Measurements from ENCODE around the gene BTBD19. TPM values are rescaled to one million over a fixed set of nuclear protein-coding genes. Genes with fewer than 3 reads are reported as not detected.

Gene BTBD19
- total RNA-seq, 1 experiment from 2014 or later: 1.6 TPM

DNA sequence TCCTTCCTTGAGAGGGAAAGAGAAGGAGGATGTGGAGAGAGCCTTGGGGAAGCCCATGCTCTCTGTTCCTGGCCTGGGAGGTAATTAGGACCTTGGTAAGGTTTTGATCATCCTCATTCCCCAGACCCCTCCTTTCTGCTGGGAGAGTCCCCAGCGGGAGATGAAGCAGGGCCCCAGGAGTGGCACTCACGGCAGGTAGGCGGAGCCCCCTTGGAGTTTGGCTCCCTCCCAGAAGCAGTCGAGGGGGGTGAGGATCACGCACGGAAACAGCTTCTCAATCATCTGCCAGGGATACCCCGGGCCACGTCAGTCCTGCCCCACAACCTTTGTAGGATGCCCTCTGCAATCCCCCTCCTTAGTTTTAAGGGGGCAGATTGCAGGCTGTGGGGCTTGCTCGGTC lies 23.2 kb downstream of the BTBD19 start:
- intact Hi-C loops (cut with micrococcal nuclease; ENCODE audit: unreplicated experiment): loop anchor here (10.0 kb wide), 1 partner anchor 473 kb away; no protein-coding TSS in a partner anchor
- POLR2A ChIA-PET: no interaction called here

GRCh38 chr1:44832056-44832705 lies 23.9 kb downstream of the BTBD19 start:
- Histone ChIP-seq H3K4me3 (ENCODE audit: low read depth, low read length) (no peak overlapping the region), H3K4me1 (no peaks in the 10 kb centered on the region), H3K27me3 (replicated peaks; ENCODE audit: control insufficient read depth, insufficient read depth, low read length) (no peaks in the 10 kb centered on the region), H3K9me3 (no peaks in the 10 kb centered on the region), H3K36me3 (ENCODE audit: control insufficient read depth, insufficient read depth, low read length) (no peaks in the 10 kb centered on the region)
- Mint-ChIP-seq H3K9me3 (ENCODE audit: unreplicated experiment) (no peaks in the 10 kb centered on the region), H3K4me3 (ENCODE audit: unreplicated experiment) (no peak overlapping the region), H3K27ac (ENCODE audit: unreplicated experiment) (no peak overlapping the region), H3K4me1 (ENCODE audit: low read depth, unreplicated experiment) (no peaks in the 10 kb centered on the region), H3K27me3 (ENCODE audit: insufficient read depth, unreplicated experiment) (no peaks in the 10 kb centered on the region), H3K36me3 (ENCODE audit: insufficient read depth, unreplicated experiment) (no peaks in the 10 kb centered on the region)
- POLR2A ChIA-PET: no interaction called here
- BruUV-seq (replicated peaks): no TSS peak
- intact Hi-C loops (cut with micrococcal nuclease; ENCODE audit: unreplicated experiment): loop anchor here (10.0 kb wide), 1 partner anchor 473 kb away; no protein-coding TSS in a partner anchor
- no peak for DNase-seq
- TF ChIP-seq, protein P1, sequence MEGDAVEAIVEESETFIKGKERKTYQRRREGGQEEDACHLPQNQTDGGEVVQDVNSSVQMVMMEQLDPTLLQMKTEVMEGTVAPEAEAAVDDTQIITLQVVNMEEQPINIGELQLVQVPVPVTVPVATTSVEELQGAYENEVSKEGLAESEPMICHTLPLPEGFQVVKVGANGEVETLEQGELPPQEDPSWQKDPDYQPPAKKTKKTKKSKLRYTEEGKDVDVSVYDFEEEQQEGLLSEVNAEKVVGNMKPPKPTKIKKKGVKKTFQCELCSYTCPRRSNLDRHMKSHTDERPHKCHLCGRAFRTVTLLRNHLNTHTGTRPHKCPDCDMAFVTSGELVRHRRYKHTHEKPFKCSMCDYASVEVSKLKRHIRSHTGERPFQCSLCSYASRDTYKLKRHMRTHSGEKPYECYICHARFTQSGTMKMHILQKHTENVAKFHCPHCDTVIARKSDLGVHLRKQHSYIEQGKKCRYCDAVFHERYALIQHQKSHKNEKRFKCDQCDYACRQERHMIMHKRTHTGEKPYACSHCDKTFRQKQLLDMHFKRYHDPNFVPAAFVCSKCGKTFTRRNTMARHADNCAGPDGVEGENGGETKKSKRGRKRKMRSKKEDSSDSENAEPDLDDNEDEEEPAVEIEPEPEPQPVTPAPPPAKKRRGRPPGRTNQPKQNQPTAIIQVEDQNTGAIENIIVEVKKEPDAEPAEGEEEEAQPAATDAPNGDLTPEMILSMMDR (IDR thresholded peaks at IDR 0.05; ENCODE audit: insufficient read depth in 1 of 2, low read depth in 1 of 2, low read length in 1 of 2, severe bottlenecking in 1 of 2, unreplicated experiment in 1 of 2): no peak
- CTCF ChIA-PET: no interaction called here

More for the DNA sequence above, 23.2 kb downstream of the BTBD19 start:
- DNase-seq: no peak
- TF ChIP-seq, protein P1 (IDR thresholded peaks at IDR 0.05; ENCODE audit: insufficient read depth in 1 of 2, low read depth in 1 of 2, low read length in 1 of 2, severe bottlenecking in 1 of 2, unreplicated experiment in 1 of 2): no peak
- Mint-ChIP-seq H3K4me3 (ENCODE audit: unreplicated experiment) (no peak overlapping the region), H3K36me3 (ENCODE audit: insufficient read depth, unreplicated experiment) (no peaks in the 10 kb centered on the region), H3K4me1 (ENCODE audit: low read depth, unreplicated experiment) (no peaks in the 10 kb centered on the region), H3K9me3 (ENCODE audit: unreplicated experiment) (no peaks in the 10 kb centered on the region), H3K27ac (ENCODE audit: unreplicated experiment) (no peak overlapping the region), H3K27me3 (ENCODE audit: insufficient read depth, unreplicated experiment) (no peaks in the 10 kb centered on the region)
- Histone ChIP-seq H3K36me3 (ENCODE audit: control insufficient read depth, insufficient read depth, low read length) (no peaks in the 10 kb centered on the region), H3K27me3 (replicated peaks; ENCODE audit: control insufficient read depth, insufficient read depth, low read length) (no peaks in the 10 kb centered on the region), H3K9me3 (no peaks in the 10 kb centered on the region), H3K4me3 (ENCODE audit: low read depth, low read length) (no peak overlapping the region), H3K4me1 (no peaks in the 10 kb centered on the region)
- BruUV-seq (replicated peaks): no TSS peak
- CTCF ChIA-PET: no interaction called here

GRCh38 chr1:44834328-44834727 lies 26.0 kb downstream of the BTBD19 start:
- Mint-ChIP-seq H3K27ac (ENCODE audit: unreplicated experiment) (no peak overlapping the region), H3K4me3 (ENCODE audit: unreplicated experiment) (no peak overlapping the region), H3K36me3 (ENCODE audit: insufficient read depth, unreplicated experiment) (peaks cover 1% of the 10 kb centered on the region), H3K4me1 (ENCODE audit: low read depth, unreplicated experiment) (no peaks in the 10 kb centered on the region), H3K27me3 (ENCODE audit: insufficient read depth, unreplicated experiment) (no peaks in the 10 kb centered on the region), H3K9me3 (ENCODE audit: unreplicated experiment) (no peaks in the 10 kb centered on the region)
- H3K9me3 ChIP-seq: no peaks in the 10 kb centered on the region
- no peaks in the 10 kb centered on the region for H3K27me3 ChIP-seq (replicated peaks; ENCODE audit: control insufficient read depth, insufficient read depth, low read length)
- intact Hi-C loops (cut with micrococcal nuclease; ENCODE audit: unreplicated experiment): loop anchor here (2.0 to 10.0 kb wide), 2 partner anchors 176 to 470 kb away; partner anchors contain the start of gene HECTD3
- H3K36me3 ChIP-seq (ENCODE audit: control insufficient read depth, insufficient read depth, low read length): no peaks in the 10 kb centered on the region
- no peak overlapping the region for H3K4me3 ChIP-seq (ENCODE audit: low read depth, low read length)
- DNase-seq: no peak
- no peaks in the 10 kb centered on the region for H3K4me1 ChIP-seq
- CTCF ChIA-PET: no interaction called here
- BruUV-seq (replicated peaks): no TSS peak
- POLR2A ChIA-PET: no interaction called here
- TF ChIP-seq, protein P1 (IDR thresholded peaks at IDR 0.05; ENCODE audit: insufficient read depth in 1 of 2, low read depth in 1 of 2, low read length in 1 of 2, severe bottlenecking in 1 of 2, unreplicated experiment in 1 of 2): no peak

Data from Caco-2 (cell line).